HepG2 (cell line): ENCODE measurements around the gene PDIA5.

ENCODE experiments used
- GATAD2A ChIP-seq: IDR thresholded peaks from 2 replicates; pipeline ENCODE4 v1.6.1; 2016
- NBN ChIP-seq: fragments of 450-650 bp; conservative IDR thresholded peaks from 2 replicates; pipeline ENCODE4 v1.6.1; 2017
- RFX5 ChIP-seq: IDR thresholded peaks from 2 replicates; pipeline ENCODE4 v1.6.1; 2011; ENCODE audit warnings: low read depth, low read length, improper control_type of control experiment
- SSRP1 ChIP-seq: IDR thresholded peaks from 2 replicates; pipeline ENCODE4 v1.6.1; 2016; ENCODE audit warnings: control low read depth

DNA sequence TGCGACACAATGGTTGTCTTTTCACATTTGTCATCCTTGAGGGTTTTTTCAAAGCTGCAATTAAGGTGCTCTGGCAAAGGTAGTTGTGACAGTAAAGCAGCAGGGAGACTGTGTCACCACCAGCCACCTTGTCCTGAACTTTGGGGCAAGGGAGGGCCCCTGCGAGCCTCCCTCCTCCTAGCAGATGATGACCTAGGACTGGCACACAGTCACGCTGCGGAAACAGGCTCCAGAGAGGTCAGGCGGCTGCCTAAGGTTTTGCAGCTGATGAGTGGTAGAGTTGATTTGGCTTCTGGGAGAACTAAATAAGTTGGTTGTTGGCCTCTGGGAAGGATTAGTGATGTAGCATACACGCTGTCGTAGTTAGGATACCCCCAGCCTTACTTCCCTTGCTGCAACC lies 62.7 kb downstream of the PDIA5 start:
- TF ChIP-seq NBN = no peak
- TF ChIP-seq SSRP1 (CRISPR knock-in tag) = no peak
- no peak for TF ChIP-seq GATAD2A (CRISPR knock-in tag)
- no peak for TF ChIP-seq RFX5
